Measurements from ENCODE around the gene GLS. TPM values are rescaled to one million over a fixed set of nuclear protein-coding genes. Genes with fewer than 3 reads are reported as not detected.

Gene GLS
- total and polyA plus RNA-seq, 2 donors (not counting 3 experiments of a cell fraction or from before 2014, with no cell fraction given): 49.0 to 183 TPM

DNA sequence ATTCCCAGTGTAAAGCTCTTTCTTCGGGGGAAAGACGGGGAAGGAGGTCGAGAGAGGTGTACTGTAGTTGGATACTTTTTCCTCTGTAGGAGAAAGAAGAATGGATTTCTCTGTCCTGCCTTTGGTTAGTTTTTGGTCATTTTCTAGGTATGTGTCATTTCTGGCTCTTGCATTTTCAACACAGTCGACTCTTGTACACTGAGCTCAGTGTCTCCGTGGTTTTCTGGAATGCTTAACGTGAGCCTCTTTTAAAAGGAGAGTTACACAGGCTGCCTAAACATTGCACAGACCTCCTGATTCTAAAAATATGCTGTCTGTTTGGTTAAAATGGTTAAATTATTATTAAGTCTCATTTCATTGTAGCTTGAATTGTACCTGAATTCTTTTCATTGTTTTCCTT, 21.8 kb upstream of the GLS start:
- H3K9ac ChIP-seq (replicated peaks; ENCODE audit: extremely low read depth, insufficient read depth, low read length): no peak overlapping the region

More for the DNA sequence above, 21.8 kb upstream of the GLS start:
- no peaks in the 10 kb centered on the region for H3K36me3 ChIP-seq (ENCODE audit: control insufficient read depth in 2 of 2, extremely low read depth in 1 of 2, insufficient read depth in 2 of 2, low read length in 2 of 2)
- H3K9me3 ChIP-seq (replicated peaks; ENCODE audit: control insufficient read depth, insufficient read depth, low read length): no peaks in the 10 kb centered on the region
- ChIA-PET POLR2A (no interaction called here), CTCF (interaction anchor here (1.3 to 2.8 kb wide), 3 partner anchors 9 to 23 kb away, joined by 3 to 20 read pairs (median 4); no protein-coding TSS in a partner anchor)
- H3K27ac ChIP-seq (ENCODE audit: insufficient read depth, low read depth, low read length): no peak overlapping the region
- peaks cover 18% of the 10 kb centered on the region for H3K4me1 ChIP-seq (ENCODE audit: control insufficient read depth, extremely low read depth, insufficient read depth, low read length)
- DNase-seq (ENCODE audit: low read depth, low spot score) (no peak), FAIRE-seq (no peak)
- no peaks in the 10 kb centered on the region for H3K27me3 ChIP-seq (ENCODE audit: control insufficient read depth in 2 of 2, insufficient read depth in 2 of 2, low read length in 2 of 2)
- no peaks in the 10 kb centered on the region for H3K79me2 ChIP-seq (ENCODE audit: control insufficient read depth, insufficient read depth, low read length)
- intact Hi-C loops (cut with micrococcal nuclease) (no loop called here), dilution Hi-C loops (cut with MboI; ENCODE audit: extremely low pct_ligation_motif_present, low sequenced_read_pairs) (no loop called here)
- H2AFZ ChIP-seq (ENCODE audit: low read depth, low read length): no peak overlapping the region
- H4K20me1 ChIP-seq (replicated peaks; ENCODE audit: control insufficient read depth, extremely low read depth, insufficient read depth, low read length): no peaks in the 10 kb centered on the region
- H3K4me2 ChIP-seq (ENCODE audit: insufficient read depth, low read length): no peak overlapping the region
- no peak for TF ChIP-seq JUN (IDR thresholded peaks at IDR 0.05; ENCODE audit: borderline replicate concordance, insufficient read depth, insufficient read length, low read depth)
- TF ChIP-seq, protein P1, sequence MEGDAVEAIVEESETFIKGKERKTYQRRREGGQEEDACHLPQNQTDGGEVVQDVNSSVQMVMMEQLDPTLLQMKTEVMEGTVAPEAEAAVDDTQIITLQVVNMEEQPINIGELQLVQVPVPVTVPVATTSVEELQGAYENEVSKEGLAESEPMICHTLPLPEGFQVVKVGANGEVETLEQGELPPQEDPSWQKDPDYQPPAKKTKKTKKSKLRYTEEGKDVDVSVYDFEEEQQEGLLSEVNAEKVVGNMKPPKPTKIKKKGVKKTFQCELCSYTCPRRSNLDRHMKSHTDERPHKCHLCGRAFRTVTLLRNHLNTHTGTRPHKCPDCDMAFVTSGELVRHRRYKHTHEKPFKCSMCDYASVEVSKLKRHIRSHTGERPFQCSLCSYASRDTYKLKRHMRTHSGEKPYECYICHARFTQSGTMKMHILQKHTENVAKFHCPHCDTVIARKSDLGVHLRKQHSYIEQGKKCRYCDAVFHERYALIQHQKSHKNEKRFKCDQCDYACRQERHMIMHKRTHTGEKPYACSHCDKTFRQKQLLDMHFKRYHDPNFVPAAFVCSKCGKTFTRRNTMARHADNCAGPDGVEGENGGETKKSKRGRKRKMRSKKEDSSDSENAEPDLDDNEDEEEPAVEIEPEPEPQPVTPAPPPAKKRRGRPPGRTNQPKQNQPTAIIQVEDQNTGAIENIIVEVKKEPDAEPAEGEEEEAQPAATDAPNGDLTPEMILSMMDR (IDR thresholded peaks at IDR 0.05; ENCODE audit: extremely low read depth in 1 of 2, insufficient read depth in 1 of 2, low read depth in 1 of 2, low read length in 2 of 2): no peak
- no peaks in the 10 kb centered on the region for H3K9me1 ChIP-seq (replicated peaks; ENCODE audit: control insufficient read depth, extremely low read depth, insufficient read depth, low read length)
- BruUV-seq (replicated peaks): no TSS peak
- no peak overlapping the region for H3K4me3 ChIP-seq (replicated peaks in 1 of 3; ENCODE audit: insufficient read depth in 1 of 3, low read depth in 1 of 3, low read length in 3 of 3)

Measured in endothelial cell of umbilical vein (primary cell).